Non-pigmented ciliary epithelial cell (primary cell): ENCODE measurements around the gene PEX6.
"Not testable (repeated sequence)": the region's sequence is repeated elsewhere in the genome, so short reads cannot be mapped to it uniquely, and the experiment has no call there.

Experiments used
- DNase-seq: peaks from one replicate; pipeline ENCODE4 v3.0.0-alpha.2; 2010; ENCODE audit warnings: low read depth

PEX6 gene

GRCh38 chr6:42966571-42966970 is 12.4 kb downstream of the PEX6 start:
- no peak for DNase-seq

- DNase-seq = no peak
These were observed 15.0 kb downstream of the PEX6 start for GRCh38 chr6:42963855-42964605.

- no peak for DNase-seq
These were observed 15.7 kb downstream of the PEX6 start for GRCh38 chr6:42963179-42963854.

- no peak for DNase-seq
These were observed 16.3 kb downstream of the PEX6 start for GRCh38 chr6:42962502-42963178.

- DNase-seq = no peak
These were observed 16.9 kb downstream of the PEX6 start for GRCh38 chr6:42962096-42962495.

- no peak for DNase-seq
These were observed 17.9 kb downstream of the PEX6 start for GRCh38 chr6:42961020-42961470.

GRCh38 chr6:42960243-42961019 is 18.6 kb downstream of the PEX6 start, which contains the start of gene GNMT:
GNMT (plus strand) TSS chr6:42960754; CDS start chr6:42960768, 14 bp downstream.
- DNase-seq = no peak

GRCh38 chr6:42959917-42960242 is 19.1 kb downstream of the PEX6 start:
- no peak for DNase-seq

- DNase-seq = no peak
These were observed 20.9 kb downstream of the PEX6 start for GRCh38 chr6:42958125-42958524.

GRCh38 chr6:42954405-42954804 is 24.6 kb downstream of the PEX6 start:
- DNase-seq = not testable (repeated sequence)

GRCh38 chr6:42952389-42952788 is 26.6 kb downstream of the PEX6 start:
- DNase-seq = no peak

GRCh38 chr6:42947950-42948349 is 31.0 kb downstream of the PEX6 start:
- no peak for DNase-seq

GRCh38 chr6:42942444-42942843 is 36.5 kb downstream of the PEX6 start:
- DNase-seq = no peak

- DNase-seq = not testable (repeated sequence)
These were observed 37.6 kb downstream of the PEX6 start for GRCh38 chr6:42941356-42941755.

- no peak for DNase-seq
These were observed 38.4 kb downstream of the PEX6 start for GRCh38 chr6:42940493-42941045.

- DNase-seq = no peak
These were observed 39.2 kb downstream of the PEX6 start for GRCh38 chr6:42939810-42940167.

GRCh38 chr6:42938987-42939809 is 39.8 kb downstream of the PEX6 start:
- DNase-seq = no peak

- DNase-seq = no peak
These were observed 40.6 kb downstream of the PEX6 start for GRCh38 chr6:42938428-42938796.

- DNase-seq = no peak
These were observed 41.2 kb downstream of the PEX6 start for GRCh38 chr6:42937548-42938427.

- no peak for DNase-seq
These were observed 42.6 kb downstream of the PEX6 start for GRCh38 chr6:42936398-42936797.
